ENCODE measurements around the gene SIX1. TPM values are rescaled to one million over a fixed set of nuclear protein-coding genes. Genes with fewer than 3 reads are reported as not detected.

The SIX1 gene
- total RNA-seq, 1 donor from 2014 or later = 0.20 TPM

GRCh38 chr14:60651086-60651795 lies 2.0 kb upstream of the SIX1 start:
- Mint-ChIP-seq H3K4me1 (ENCODE audit: low read depth, unreplicated experiment) (peaks cover 2% of the 10 kb centered on the region), H3K9me3 (ENCODE audit: unreplicated experiment) (no peaks in the 10 kb centered on the region), H3K27me3 (ENCODE audit: low read depth, unreplicated experiment) (peaks cover 87% of the 10 kb centered on the region), H3K27ac (ENCODE audit: unreplicated experiment) (no peak overlapping the region), H3K4me3 (ENCODE audit: unreplicated experiment) (no peak overlapping the region), H3K36me3 (ENCODE audit: low read depth, unreplicated experiment) (peaks cover 4% of the 10 kb centered on the region)
- no peak for DNase-seq (ENCODE audit: low read depth)
- Histone ChIP-seq H3K36me3 (ENCODE audit: insufficient read depth, low read length) (no peaks in the 10 kb centered on the region), H2AFZ (ENCODE audit: low read depth, low read length) (no peak overlapping the region), H3K9me3 (ENCODE audit: insufficient read depth, low read depth, low read length) (no peaks in the 10 kb centered on the region), H3K27ac (ENCODE audit: low read depth, low read length) (no peak overlapping the region), H3K79me2 (ENCODE audit: insufficient read depth, low read length) (peaks cover 28% of the 10 kb centered on the region), H4K20me1 (ENCODE audit: insufficient read depth, low read length) (peaks cover 10% of the 10 kb centered on the region), H3K4me3 (ENCODE audit: insufficient read depth, low read depth, low read length) (no peak overlapping the region), H3K4me1 (ENCODE audit: insufficient read depth, low read length) (peaks cover 19% of the 10 kb centered on the region), H3K27me3 (ENCODE audit: insufficient read depth, low read length) (peaks cover 74% of the 10 kb centered on the region), H3K4me2 (ENCODE audit: low read length) (no peak overlapping the region), H3K9ac (ENCODE audit: low read length) (no peak overlapping the region)
- TF ChIP-seq CTCF (IDR thresholded peaks at IDR 0.05; ENCODE audit: insufficient read depth, low read depth, low read length) (no peak), EZH2 (IDR thresholded peaks at IDR 0.05; ENCODE audit: insufficient read depth, low read length) (no peak)
- FAIRE-seq = no peak

- Histone ChIP-seq H4K20me1 (ENCODE audit: insufficient read depth, low read length) (peaks cover 14% of the 10 kb centered on the region), H3K9me3 (ENCODE audit: insufficient read depth, low read depth, low read length) (no peaks in the 10 kb centered on the region)
Observed at GRCh38 chr14:60650373-60650961, 1.2 kb upstream of the SIX1 start.

More at GRCh38 chr14:60650373-60650961, 1.2 kb upstream of the SIX1 start:
- H3K79me2 ChIP-seq (ENCODE audit: insufficient read depth, low read length) = peaks cover 36% of the 10 kb centered on the region
- H3K27ac Mint-ChIP-seq (ENCODE audit: unreplicated experiment) = no peak overlapping the region
- H3K4me2 ChIP-seq (ENCODE audit: low read length) = peak overlapping the region; percentile 91
- TF ChIP-seq CTCF (IDR thresholded peaks at IDR 0.05; ENCODE audit: insufficient read depth, low read depth, low read length) (no peak), EZH2 (IDR thresholded peaks at IDR 0.05; ENCODE audit: insufficient read depth, low read length) (peak; percentile 9)
- H3K4me3 Mint-ChIP-seq (ENCODE audit: unreplicated experiment) = no peak overlapping the region
- peaks cover 16% of the 10 kb centered on the region for H3K4me1 ChIP-seq (ENCODE audit: insufficient read depth, low read length)
- H3K27ac ChIP-seq (ENCODE audit: low read depth, low read length) = no peak overlapping the region
- FAIRE-seq (no peak), DNase-seq (ENCODE audit: low read depth) (no peak)
- no peaks in the 10 kb centered on the region for H3K9me3 Mint-ChIP-seq (ENCODE audit: unreplicated experiment)
- no peak overlapping the region for H3K9ac ChIP-seq (ENCODE audit: low read length)
- peak overlapping the region; percentile 69 for H3K4me3 ChIP-seq (ENCODE audit: insufficient read depth, low read depth, low read length)
- H3K36me3 ChIP-seq (ENCODE audit: insufficient read depth, low read length) = no peaks in the 10 kb centered on the region
- H3K36me3 Mint-ChIP-seq (ENCODE audit: low read depth, unreplicated experiment) = peaks cover 4% of the 10 kb centered on the region
- H3K27me3 ChIP-seq (ENCODE audit: insufficient read depth, low read length) = peaks cover 81% of the 10 kb centered on the region
- peaks cover 2% of the 10 kb centered on the region for H3K4me1 Mint-ChIP-seq (ENCODE audit: low read depth, unreplicated experiment)
- peaks cover 88% of the 10 kb centered on the region for H3K27me3 Mint-ChIP-seq (ENCODE audit: low read depth, unreplicated experiment)
- H2AFZ ChIP-seq (ENCODE audit: low read depth, low read length) = no peak overlapping the region

Data from astrocyte (in vitro differentiated cells and primary cell).